AG09309 (cell line): Measurements from ENCODE around the gene BBX.
A peak's percentile ranks its signal among the peaks of the same experiment; 100 is the strongest.

Experiments
- DNase-seq: peaks from one replicate; pipeline ENCODE4 v3.0.0-alpha.2; 2010; ENCODE audit warnings: low read depth
- H3K4me3 ChIP-seq: 2 replicates; pipeline ENCODE4 v1.5.1; 2011; ENCODE audit warnings: mild to moderate bottlenecking, low read depth, low read length, moderate library complexity; ENCODE audit not compliant: control insufficient read depth
- TF ChIP-seq, protein P1 (sequence below): IDR thresholded peaks from 2 replicates; pipeline ENCODE4 v1.5.1; 2011; ENCODE audit warnings: mild to moderate bottlenecking, low read depth, low read length, inconsistent platforms; ENCODE audit not compliant: insufficient read depth, control insufficient read depth; ENCODE audit errors: missing control alignments

Gene BBX

GRCh38 chr3:107782054-107782453, 259.3 kb downstream of the BBX start:
- no peak for DNase-seq
- TF ChIP-seq, protein P1, sequence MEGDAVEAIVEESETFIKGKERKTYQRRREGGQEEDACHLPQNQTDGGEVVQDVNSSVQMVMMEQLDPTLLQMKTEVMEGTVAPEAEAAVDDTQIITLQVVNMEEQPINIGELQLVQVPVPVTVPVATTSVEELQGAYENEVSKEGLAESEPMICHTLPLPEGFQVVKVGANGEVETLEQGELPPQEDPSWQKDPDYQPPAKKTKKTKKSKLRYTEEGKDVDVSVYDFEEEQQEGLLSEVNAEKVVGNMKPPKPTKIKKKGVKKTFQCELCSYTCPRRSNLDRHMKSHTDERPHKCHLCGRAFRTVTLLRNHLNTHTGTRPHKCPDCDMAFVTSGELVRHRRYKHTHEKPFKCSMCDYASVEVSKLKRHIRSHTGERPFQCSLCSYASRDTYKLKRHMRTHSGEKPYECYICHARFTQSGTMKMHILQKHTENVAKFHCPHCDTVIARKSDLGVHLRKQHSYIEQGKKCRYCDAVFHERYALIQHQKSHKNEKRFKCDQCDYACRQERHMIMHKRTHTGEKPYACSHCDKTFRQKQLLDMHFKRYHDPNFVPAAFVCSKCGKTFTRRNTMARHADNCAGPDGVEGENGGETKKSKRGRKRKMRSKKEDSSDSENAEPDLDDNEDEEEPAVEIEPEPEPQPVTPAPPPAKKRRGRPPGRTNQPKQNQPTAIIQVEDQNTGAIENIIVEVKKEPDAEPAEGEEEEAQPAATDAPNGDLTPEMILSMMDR, result no peak
- H3K4me3 ChIP-seq, result no peak overlapping the region

DNA sequence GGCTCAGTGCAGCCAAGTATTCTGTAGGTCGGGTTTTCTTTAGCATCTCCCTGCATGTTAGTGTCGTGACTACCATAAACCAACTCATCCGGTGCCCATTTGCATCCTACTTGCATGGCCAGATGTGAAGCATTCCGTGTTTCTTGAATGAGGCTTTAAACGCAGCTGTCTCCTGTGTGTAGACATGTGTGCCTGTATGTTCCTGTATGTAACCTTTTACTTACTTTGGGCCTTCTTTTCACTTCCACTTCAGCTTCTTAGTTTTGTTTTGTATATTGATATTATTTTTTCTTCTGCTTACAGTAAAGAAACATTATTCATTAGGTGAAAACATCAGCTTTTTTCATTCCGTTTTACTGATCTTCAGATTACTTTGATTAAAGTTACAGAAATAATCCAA, 267.9 kb downstream of the BBX start:
- TF ChIP-seq, protein P1, result no peak

GRCh38 chr3:107791027-107791426, 268.3 kb downstream of the BBX start:
- TF ChIP-seq, protein P1, result no peak
- H3K4me3 ChIP-seq, result no peak overlapping the region

More for the DNA sequence above, 267.9 kb downstream of the BBX start:
- H3K4me3 ChIP-seq, result no peak overlapping the region
- no peak for DNase-seq

DNA sequence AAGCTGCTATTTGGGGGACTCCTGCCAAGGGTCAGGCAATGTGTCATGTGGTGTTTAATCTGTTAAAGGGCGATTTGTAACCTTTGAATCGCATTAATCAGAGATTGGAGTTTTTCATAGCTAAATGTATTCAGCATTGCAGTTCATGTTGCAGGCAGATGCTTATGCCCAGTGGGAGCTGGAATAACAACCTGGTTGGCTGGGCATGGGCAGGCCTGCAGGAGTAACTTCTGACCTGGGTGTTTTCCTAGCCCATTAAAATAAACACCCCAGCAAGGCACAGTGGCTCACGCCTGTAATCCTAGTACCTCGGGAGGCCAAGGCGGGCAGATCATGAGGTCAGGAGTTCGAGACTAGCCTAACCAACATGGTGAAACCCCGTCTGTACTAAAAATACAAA, 268.7 kb downstream of the BBX start:
- DNase-seq, result no peak
- H3K4me3 ChIP-seq, result no peak overlapping the region
- TF ChIP-seq, protein P1, result no peak

More at GRCh38 chr3:107791027-107791426, 268.3 kb downstream of the BBX start:
- DNase-seq, result no peak

GRCh38 chr3:107794664-107795443, 272.1 kb downstream of the BBX start:
- DNase-seq, result no peak
- TF ChIP-seq, protein P1, result peak; percentile 47
- no peak overlapping the region for H3K4me3 ChIP-seq

DNA sequence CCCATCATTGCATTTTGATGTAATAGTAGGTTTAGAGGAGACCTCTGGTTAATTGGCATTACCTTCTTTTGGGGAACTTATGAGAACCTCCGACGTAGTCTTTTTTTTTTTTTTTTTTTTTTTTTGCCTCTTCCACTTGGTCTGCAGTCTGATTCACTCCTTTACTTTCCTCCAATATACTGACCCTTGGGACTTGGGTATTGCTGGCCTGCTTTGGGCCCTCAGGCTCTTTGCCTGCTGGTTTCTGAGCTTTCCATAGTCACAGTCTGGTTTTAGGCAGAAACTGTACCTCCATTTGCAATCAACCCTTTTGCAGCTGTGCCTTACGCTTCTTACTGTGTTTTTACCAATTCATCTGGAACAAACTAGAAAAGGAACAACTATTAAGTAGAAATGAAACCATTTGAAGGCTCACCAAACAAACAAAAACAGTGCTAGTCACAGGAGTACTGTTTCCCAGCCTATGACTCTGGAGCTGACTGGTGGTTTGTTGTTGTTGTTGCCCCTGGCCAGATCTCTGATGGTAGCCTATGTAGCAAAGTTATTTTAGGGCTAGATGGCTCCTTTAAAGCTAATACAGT, 272.8 kb downstream of the BBX start:
- DNase-seq, result no peak
- TF ChIP-seq, protein P1, result no peak
- no peak overlapping the region for H3K4me3 ChIP-seq

- no peak overlapping the region for H3K4me3 ChIP-seq
- TF ChIP-seq, protein P1, result no peak
- DNase-seq, result peak; percentile 20
Observed at GRCh38 chr3:107796791-107797190, 274.0 kb downstream of the BBX start.
